HFF-Myc (cell line): ENCODE data around the gene NFE2L3.

ENCODE experiments used
- DNase-seq: peaks from one replicate; pipeline ENCODE4 v3.0.0-alpha.2; 2011; ENCODE audit warnings: low read depth; ENCODE audit errors: extremely low read depth
- H3K4me3 ChIP-seq: replicated peaks from 2 replicates; pipeline ENCODE4 v1.5.1; 2011; ENCODE audit warnings: low read depth, mild to moderate bottlenecking, control low read depth, low read length
- CTCF ChIP-seq: IDR thresholded peaks from 2 replicates; pipeline ENCODE4 v1.5.1; 2012; ENCODE audit warnings: mild to moderate bottlenecking, low read depth, low read length, control low read depth; ENCODE audit errors: missing control alignments

The NFE2L3 gene

GRCh38 chr7:26178272-26178960, 26.4 kb downstream of the NFE2L3 start:
- TF ChIP-seq CTCF = no peak
- no peak overlapping the region for H3K4me3 ChIP-seq
- no peak for DNase-seq

GRCh38 chr7:26179422-26179821, 27.4 kb downstream of the NFE2L3 start:
- no peak overlapping the region for H3K4me3 ChIP-seq
- no peak for TF ChIP-seq CTCF
- DNase-seq = no peak

- H3K4me3 ChIP-seq = no peak overlapping the region
- DNase-seq = no peak
- no peak for TF ChIP-seq CTCF
Observed at GRCh38 chr7:26179826-26180497, 28.0 kb downstream of the NFE2L3 start.

- H3K4me3 ChIP-seq = no peak overlapping the region
- no peak for TF ChIP-seq CTCF
- DNase-seq = no peak
Observed at GRCh38 chr7:26180792-26181198, 28.8 kb downstream of the NFE2L3 start.

- no peak overlapping the region for H3K4me3 ChIP-seq
- no peak for TF ChIP-seq CTCF
- DNase-seq = no peak
Observed at GRCh38 chr7:26181474-26182227, 29.7 kb downstream of the NFE2L3 start.

GRCh38 chr7:26182283-26182682, 30.3 kb downstream of the NFE2L3 start:
- no peak overlapping the region for H3K4me3 ChIP-seq
- no peak for TF ChIP-seq CTCF
- no peak for DNase-seq
